ENCODE results near the gene BACE2. TPM values are rescaled to one million over a fixed set of nuclear protein-coding genes. Genes with fewer than 3 reads are reported as not detected.

Gene BACE2
- total and polyA plus RNA-seq, 7 donors = 5.3 to 16.0 (median 7.2) TPM

DNA sequence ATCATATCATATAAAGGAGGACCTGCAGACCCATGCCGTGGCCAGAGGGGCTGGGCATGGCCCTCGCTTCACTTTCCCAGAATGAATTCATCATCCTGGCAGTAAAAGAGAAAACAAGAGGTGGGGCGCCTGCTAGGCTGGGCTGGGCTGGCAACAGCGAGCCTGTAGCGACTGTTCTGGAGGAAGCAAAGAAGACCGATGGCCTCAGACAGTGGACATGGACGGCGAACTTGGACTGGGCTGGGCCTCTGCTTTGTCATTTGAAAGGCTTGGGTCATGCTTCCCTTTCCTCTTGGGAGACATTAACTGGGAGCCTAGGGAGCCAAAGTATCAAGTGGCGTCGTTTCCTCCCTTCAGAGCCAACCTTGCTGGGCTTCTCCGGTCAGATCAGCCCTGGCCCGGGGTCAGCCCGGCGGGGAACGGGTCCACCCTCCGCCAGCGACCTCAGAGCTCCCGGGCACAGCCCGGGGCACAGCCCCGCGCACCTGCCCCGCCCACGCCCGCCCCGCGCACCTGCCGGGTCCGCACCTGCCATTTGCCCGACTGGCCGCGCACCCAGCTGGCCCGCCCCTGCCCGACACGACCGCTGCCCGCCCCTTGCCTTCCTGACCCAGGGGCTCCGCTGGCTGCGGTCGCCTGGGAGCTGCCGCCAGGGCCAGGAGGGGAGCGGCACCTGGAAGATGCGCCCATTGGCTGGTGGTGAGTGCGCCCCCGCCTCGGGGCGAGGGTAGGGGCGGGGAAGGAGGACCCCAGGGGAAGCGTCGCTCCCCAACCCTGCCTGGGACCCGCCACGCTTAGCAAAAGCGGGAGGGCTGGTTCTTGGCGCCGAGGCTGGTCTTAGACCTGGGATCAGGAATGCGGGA is 148.5 kb downstream of the BACE2 start, which contains the start of gene FAM3B:
FAM3B (plus strand) TSS at position 602 of the 863 bp plus-strand sequence; CDS start at position 681, 79 bp downstream.
- peak in 1 of 4 donors; percentile 16 for ATAC-seq

GRCh38 chr21:41317063-41317392 is 149.1 kb downstream of the BACE2 start:
- H3K9me3 ChIP-seq = no peaks in the 10 kb centered on the region
- no peaks in the 10 kb centered on the region for H3K4me1 ChIP-seq
- no peak for TF ChIP-seq CTCF (IDR thresholded peaks at IDR 0.05)
- 10 to 14% (median 13%) methylated on average over 19 of the region's 19 CpGs for WGBS, 3 donors
- no peak overlapping the region for H3K27ac ChIP-seq
- DNase-seq (no peak), ATAC-seq (no peak)
- intact Hi-C loops (cut with DNase I) = no loop called here
- H3K36me3 ChIP-seq (ENCODE audit: insufficient read depth in 1 of 2, low read depth in 1 of 2) = no peaks in the 10 kb centered on the region
- peak overlapping the region; percentile 41 for H3K4me3 ChIP-seq
- H3K27me3 ChIP-seq (ENCODE audit: insufficient read depth in 3 of 3, low read length in 2 of 3) = peaks cover 0 to 44% (median 11%) of the 10 kb centered on the region in 3 donors

More for the DNA sequence above, 148.5 kb downstream of the BACE2 start, which contains the start of gene FAM3B:
- Histone ChIP-seq H3K9me3 (no peaks in the 10 kb centered on the region), H3K4me1 (no peaks in the 10 kb centered on the region), H3K36me3 (ENCODE audit: insufficient read depth in 1 of 2, low read depth in 1 of 2) (no peaks in the 10 kb centered on the region), H3K27ac (no peak within 1 kb of the TSS), H3K27me3 (ENCODE audit: insufficient read depth in 3 of 3, low read length in 2 of 3) (peaks cover 0 to 40% (median 11%) of the 10 kb centered on the region in 3 donors), H3K4me3 (peak within 1 kb of the TSS; percentile 41)
- DNase-seq = no peak
- 2 to 3% (median 2%) methylated on average over 44 to 55 of the region's 55 CpGs for WGBS, 3 donors
- TF ChIP-seq CTCF (IDR thresholded peaks at IDR 0.05) = no peak
- intact Hi-C loops (cut with DNase I) = no loop called here

DNA sequence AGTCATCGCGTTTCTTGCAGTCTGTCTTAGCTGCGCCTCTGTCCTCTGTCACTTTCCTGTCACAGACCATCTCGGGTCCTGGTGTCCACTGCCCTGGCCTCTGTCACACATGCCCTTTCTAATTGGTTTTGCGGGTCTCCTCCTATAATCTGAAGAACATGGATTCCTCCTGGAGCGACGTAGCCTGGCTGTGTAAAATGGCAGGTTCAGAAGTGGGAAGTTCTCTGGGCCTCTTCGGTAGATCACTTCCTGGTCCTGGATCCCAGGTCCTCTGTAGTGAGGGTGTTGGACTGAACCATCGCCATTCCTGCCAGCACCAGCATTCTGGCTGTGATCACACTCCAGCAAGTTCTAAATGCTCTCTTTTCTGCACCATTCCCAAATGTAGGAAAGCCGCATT is 149.5 kb downstream of the BACE2 start:
- WGBS, 3 donors = 61 to 67% (median 64%) methylated on average over 10 of the region's 10 CpGs
- no peak for ATAC-seq
- H3K27me3 ChIP-seq (ENCODE audit: insufficient read depth in 3 of 3, low read length in 2 of 3) = peaks cover 0 to 44% (median 11%) of the 10 kb centered on the region in 3 donors

GRCh38 chr21:41318218-41318617 is 150.3 kb downstream of the BACE2 start:
- no peak for ATAC-seq
- intact Hi-C loops (cut with DNase I) = no loop called here
- no peaks in the 10 kb centered on the region for H3K9me3 ChIP-seq
- no peak overlapping the region for H3K4me3 ChIP-seq
- no peak for DNase-seq
- 87 to 91% (median 87%) methylated on average over 9 of the region's 9 CpGs for WGBS, 3 donors
- no peak for TF ChIP-seq CTCF (IDR thresholded peaks at IDR 0.05)
- no peaks in the 10 kb centered on the region for H3K4me1 ChIP-seq
- no peak overlapping the region for H3K27ac ChIP-seq
- no peaks in the 10 kb centered on the region for H3K36me3 ChIP-seq (ENCODE audit: insufficient read depth in 1 of 2, low read depth in 1 of 2)
- H3K27me3 ChIP-seq (ENCODE audit: insufficient read depth in 3 of 3, low read length in 2 of 3) = peaks cover 0 to 44% (median 11%) of the 10 kb centered on the region in 3 donors

More for the DNA sequence above, 149.5 kb downstream of the BACE2 start:
- no peaks in the 10 kb centered on the region for H3K4me1 ChIP-seq
- no peak for TF ChIP-seq CTCF (IDR thresholded peaks at IDR 0.05)
- no peaks in the 10 kb centered on the region for H3K36me3 ChIP-seq (ENCODE audit: insufficient read depth in 1 of 2, low read depth in 1 of 2)
- intact Hi-C loops (cut with DNase I) = no loop called here
- no peak overlapping the region for H3K4me3 ChIP-seq
- no peak for DNase-seq
- no peaks in the 10 kb centered on the region for H3K9me3 ChIP-seq
- no peak overlapping the region for H3K27ac ChIP-seq

Data from psoas muscle (tissue), 8 donors.